CD4-positive, alpha-beta T cell (primary cell): ENCODE results near the gene MBOAT2. TPM values are rescaled to one million over a fixed set of nuclear protein-coding genes. Genes with fewer than 3 reads are reported as not detected.
A peak's percentile ranks its signal among the peaks of the same experiment; 100 is the strongest.

Source experiments
- ATAC-seq: fragments of 200-7000 bp; cut with Tn5 transposase; one replicate; pipeline ENCODE4 v1.10.0; 2022; ENCODE audit warnings: mild to moderate bottlenecking; ENCODE audit not compliant: poor library complexity
- CTCF ChIA-PET: fragments of 350-600 bp; sonication (Branson Sonifier 250); formaldehyde crosslinking; loops from one replicate; lab custom pipeline; 2021; ENCODE audit warnings: antibody characterized with exemption, inconsistent platforms; lab: Charles Lee
- POLR2A ChIA-PET: fragments of 350-600 bp; sonication (Branson Sonifier 250); formaldehyde crosslinking; loops from one replicate; lab custom pipeline; 2021; ENCODE audit warnings: antibody characterized with exemption, inconsistent platforms; lab: Charles Lee
- DNase-seq, 14 experiments: peaks; one replicate each; pipeline ENCODE4 v3.0.0-alpha.2; 2013 to 2020; ENCODE audit warnings: mixed read lengths in 2 of 14
- H3K27ac ChIP-seq, 2 donors: one replicate each; pipeline versions ENCODE4 v1.5.1 to v1.7.0; 2013; ENCODE audit warnings: low read length in 2 of 2, low read depth in 1 of 2, mild to moderate bottlenecking in 1 of 2
- H3K27me3 ChIP-seq, 2 experiments: 1 replicate in 1 of 2; 2 replicates in 1 of 2; pipeline versions ENCODE4 v1.6.1 to v1.7.0; 2013; ENCODE audit warnings: low read length in 2 of 2, control low read depth in 1 of 2, mild to moderate bottlenecking in 1 of 2, moderate library complexity in 1 of 2; ENCODE audit not compliant: insufficient read depth in 2 of 2, control insufficient read depth in 1 of 2
- H3K36me3 ChIP-seq: one replicate; pipeline ENCODE4 v1.6.1; 2013; ENCODE audit warnings: low read length, control low read depth; ENCODE audit not compliant: insufficient read depth
- H3K4me1 ChIP-seq: one replicate; pipeline ENCODE4 v1.6.1; 2013; ENCODE audit warnings: low read length, control low read depth; ENCODE audit not compliant: insufficient read depth
- H3K4me3 ChIP-seq: one replicate; pipeline ENCODE4 v1.5.1; 2013; ENCODE audit warnings: mild to moderate bottlenecking, low read length, moderate library complexity
- H3K9me3 ChIP-seq, 2 experiments: 1 replicate in 1 of 2; 2 replicates in 1 of 2; pipeline versions ENCODE4 v1.6.1 to v1.7.0; 2013; ENCODE audit warnings: low read length in 2 of 2, mild to moderate bottlenecking in 2 of 2, control low read depth in 1 of 2, moderate library complexity in 1 of 2; ENCODE audit not compliant: control insufficient read depth in 1 of 2, insufficient read depth in 1 of 2
- H3K27ac Mint-ChIP-seq: one replicate; pipeline ENCODE4 v1.8.0; 2020; ENCODE audit warnings: mixed read lengths
- H3K27me3 Mint-ChIP-seq: one replicate; pipeline ENCODE4 v1.8.0; 2021; ENCODE audit warnings: mixed read lengths
- H3K36me3 Mint-ChIP-seq: one replicate; pipeline ENCODE4 v1.8.0; 2021; ENCODE audit warnings: low read depth, mixed read lengths
- H3K4me1 Mint-ChIP-seq: one replicate; pipeline ENCODE4 v1.8.0; 2021; ENCODE audit warnings: low read depth, mixed read lengths
- H3K4me3 Mint-ChIP-seq: one replicate; pipeline ENCODE4 v1.8.0; 2020; ENCODE audit warnings: mild to moderate bottlenecking, mixed read lengths
- H3K9me3 Mint-ChIP-seq: one replicate; pipeline ENCODE4 v1.8.0; 2020; ENCODE audit warnings: mixed read lengths
- CTCF ChIP-seq: fragments of 200-600 bp; IDR thresholded peaks from one replicate; pipeline ENCODE4 v1.8.0; 2022; ENCODE audit warnings: antibody characterized with exemption, mild to moderate bottlenecking
- intact Hi-C, 2 experiments: fragments of 100-400 bp; cut with DNase I in 1 of 2; cut with micrococcal nuclease in 1 of 2; formaldehyde crosslinking; loops; one replicate each; pipeline versions ENCODE4 v1.15.1 to v1.9.0; 2023 to 2025; cut with DNase I, micrococcal nuclease
- total RNA-seq, 174 experiments: library from RNA in 2 of 174; stranded (reverse) in 2 of 174; gene quantifications; one replicate each; pipeline ENCODE4 v1.2.3 and lab custom pipeline; 2021 to 2026

MBOAT2 gene
- total RNA-seq, 2 experiments from 2014 or later: 1.9 to 2.0 TPM

GRCh38 chr2:9008951-9009664 lies 5.6 kb upstream of the MBOAT2 start:
- ChIA-PET POLR2A (no interaction called here), CTCF (no interaction called here)
- no peaks in the 10 kb centered on the region for H3K9me3 Mint-ChIP-seq
- H3K4me3 Mint-ChIP-seq: no peak overlapping the region
- no peak for TF ChIP-seq CTCF
- Histone ChIP-seq H3K36me3 (no peaks in the 10 kb centered on the region), H3K4me1 (peaks cover 4% of the 10 kb centered on the region), H3K27ac (no peak overlapping the region), H3K4me3 (no peak overlapping the region), H3K9me3 (no peaks in the 10 kb centered on the region), H3K27me3 (peaks cover 0 to 6% of the 10 kb centered on the region in 2 experiments)
- no peak for ATAC-seq
- no peak overlapping the region for H3K27ac Mint-ChIP-seq
- no peaks in the 10 kb centered on the region for H3K27me3 Mint-ChIP-seq
- no peaks in the 10 kb centered on the region for H3K36me3 Mint-ChIP-seq
- intact Hi-C loops: loop anchor here (10.0 kb wide), 5 partner anchors 546 to 1584 kb away; partner anchors contain the start of genes ADAM17 (in 1 of the 2), GRHL1 (in 1 of the 2), KLF11 (in 1 of the 2) and RRM2 (in 1 of the 2)
- H3K4me1 Mint-ChIP-seq: peaks cover 10% of the 10 kb centered on the region
- no peak for DNase-seq

- no peaks in the 10 kb centered on the region for H3K27me3 Mint-ChIP-seq
- intact Hi-C loops: loop anchor here (10.0 kb wide), 5 partner anchors 548 to 1582 kb away; partner anchors contain the start of genes ADAM17 (in 1 of the 2), GRHL1 (in 1 of the 2), KLF11 (in 1 of the 2) and RRM2 (in 1 of the 2)
- POLR2A ChIA-PET: interaction anchor here (1.1 kb wide), 1 partner anchor 14 kb away, joined by 3 read pairs; no protein-coding TSS in a partner anchor
- ATAC-seq (no peak), DNase-seq (no peak)
- H3K4me3 Mint-ChIP-seq: no peak overlapping the region
- Histone ChIP-seq H3K27me3 (no peaks in the 10 kb centered on the region), H3K36me3 (no peaks in the 10 kb centered on the region), H3K9me3 (no peaks in the 10 kb centered on the region), H3K27ac (no peak overlapping the region), H3K4me3 (no peak overlapping the region), H3K4me1 (peaks cover 15% of the 10 kb centered on the region)
- H3K4me1 Mint-ChIP-seq: peaks cover 17% of the 10 kb centered on the region
- no peak overlapping the region for H3K27ac Mint-ChIP-seq
- H3K9me3 Mint-ChIP-seq: no peaks in the 10 kb centered on the region
- CTCF ChIA-PET: no interaction called here
- TF ChIP-seq CTCF: no peak
- no peaks in the 10 kb centered on the region for H3K36me3 Mint-ChIP-seq
Observed at GRCh38 chr2:9006368-9006767, 2.9 kb upstream of the MBOAT2 start.

- DNase-seq (peak in 1 of 14 experiments; percentile 5), ATAC-seq (no peak)
- Histone ChIP-seq H3K27ac (peak overlapping the region in 1 of 2 donors; percentile 35), H3K4me1 (peaks cover 15% of the 10 kb centered on the region), H3K27me3 (no peaks in the 10 kb centered on the region), H3K36me3 (no peaks in the 10 kb centered on the region), H3K4me3 (peak overlapping the region; percentile 74), H3K9me3 (no peaks in the 10 kb centered on the region)
- no peaks in the 10 kb centered on the region for H3K9me3 Mint-ChIP-seq
- H3K27me3 Mint-ChIP-seq: no peaks in the 10 kb centered on the region
- intact Hi-C loops: loop anchor here (2.0 to 10.0 kb wide), 8 partner anchors 168 to 1580 kb away; partner anchors contain the start of genes ADAM17 (in 1 of the 2), CPSF3 (in 1 of the 2), GRHL1 (in 1 of the 2) and ITGB1BP1 (in 1 of the 2)
- H3K4me1 Mint-ChIP-seq: peaks cover 24% of the 10 kb centered on the region
- no peaks in the 10 kb centered on the region for H3K36me3 Mint-ChIP-seq
- peak overlapping the region; percentile 91 for H3K4me3 Mint-ChIP-seq
- TF ChIP-seq CTCF: no peak
- ChIA-PET CTCF (no interaction called here), POLR2A (interaction anchor here (1.1 to 1.4 kb wide), 2 partner anchors 8 to 18 kb away, joined by 3 read pairs; no protein-coding TSS in a partner anchor)
- peak overlapping the region; percentile 82 for H3K27ac Mint-ChIP-seq
Observed at GRCh38 chr2:9004338-9005204, 1.1 kb upstream of the MBOAT2 start.
